HAP-1 (cell line): Measurements from ENCODE around the gene CAT.
A peak's percentile ranks its signal among the peaks of the same experiment; 100 is the strongest.

ENCODE experiments used
- DNase-seq, 2 experiments: peaks; one replicate each; pipeline ENCODE4 v3.0.0-alpha.2; 2016 to 2020; ENCODE audit warnings: low spot score in 2 of 2
- H3K27me3 ChIP-seq: fragments of 250-450 bp; sonication (Bioruptor Pico); 2 replicates; pipeline ENCODE4 v1.5.1; 2020; ENCODE audit warnings: low read depth, mild to moderate bottlenecking, moderate library complexity
- H3K36me3 ChIP-seq: fragments of 250-450 bp; sonication (Bioruptor Pico); replicated peaks from 2 replicates; pipeline ENCODE4 v1.5.1; 2020; ENCODE audit warnings: mild to moderate bottlenecking
- H3K4me1 ChIP-seq: fragments of 250-450 bp; sonication (Bioruptor Pico); 2 replicates; pipeline ENCODE4 v1.5.1; 2020; ENCODE audit warnings: mild to moderate bottlenecking
- H3K4me3 ChIP-seq: fragments of 250-450 bp; sonication (Bioruptor Pico); 2 replicates; pipeline ENCODE4 v1.5.1; 2020; ENCODE audit warnings: mild to moderate bottlenecking, moderate library complexity
- H3K9me3 ChIP-seq: fragments of 250-450 bp; sonication (Bioruptor Pico); 2 replicates; pipeline ENCODE4 v1.5.1; 2020; ENCODE audit warnings: mild to moderate bottlenecking, moderate library complexity
- in situ Hi-C: fragments of 300-500 bp; cut with MboI; formaldehyde crosslinking; loops from 3 replicates; pipeline ENCODE4 v1.14.3; 2020; ENCODE audit warnings: low sequenced_read_pairs, inconsistent platforms, mixed read lengths

CAT gene

DNA sequence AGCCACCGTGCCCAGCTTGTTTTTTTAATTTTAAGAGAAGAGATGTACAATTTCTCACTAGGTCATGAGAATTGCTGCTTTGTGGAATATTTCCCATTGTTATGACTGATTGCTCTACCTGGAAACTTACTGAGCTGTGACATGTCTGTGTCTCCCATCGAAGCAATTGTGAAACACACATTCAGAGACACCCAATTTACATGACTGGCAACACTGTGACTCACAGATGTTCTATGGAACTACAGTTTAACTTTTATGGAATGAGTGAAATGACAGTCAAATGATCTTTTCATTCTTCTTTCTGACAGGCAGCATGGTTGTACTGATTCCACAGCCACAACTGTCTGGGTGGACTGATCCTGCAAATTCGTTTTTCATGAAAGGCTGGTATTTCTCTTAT is 42.6 kb downstream of the CAT start:
- in situ Hi-C loops = loop anchor here (10.0 to 25.0 kb wide), 2 partner anchors 327 to 644 kb away; no protein-coding TSS in a partner anchor
- H3K4me1 ChIP-seq = peaks cover 7% of the 10 kb centered on the region
- H3K27me3 ChIP-seq = no peaks in the 10 kb centered on the region
- no peak for DNase-seq
- no peak overlapping the region for H3K4me3 ChIP-seq
- H3K9me3 ChIP-seq = no peaks in the 10 kb centered on the region
- H3K36me3 ChIP-seq = no peaks in the 10 kb centered on the region

DNA sequence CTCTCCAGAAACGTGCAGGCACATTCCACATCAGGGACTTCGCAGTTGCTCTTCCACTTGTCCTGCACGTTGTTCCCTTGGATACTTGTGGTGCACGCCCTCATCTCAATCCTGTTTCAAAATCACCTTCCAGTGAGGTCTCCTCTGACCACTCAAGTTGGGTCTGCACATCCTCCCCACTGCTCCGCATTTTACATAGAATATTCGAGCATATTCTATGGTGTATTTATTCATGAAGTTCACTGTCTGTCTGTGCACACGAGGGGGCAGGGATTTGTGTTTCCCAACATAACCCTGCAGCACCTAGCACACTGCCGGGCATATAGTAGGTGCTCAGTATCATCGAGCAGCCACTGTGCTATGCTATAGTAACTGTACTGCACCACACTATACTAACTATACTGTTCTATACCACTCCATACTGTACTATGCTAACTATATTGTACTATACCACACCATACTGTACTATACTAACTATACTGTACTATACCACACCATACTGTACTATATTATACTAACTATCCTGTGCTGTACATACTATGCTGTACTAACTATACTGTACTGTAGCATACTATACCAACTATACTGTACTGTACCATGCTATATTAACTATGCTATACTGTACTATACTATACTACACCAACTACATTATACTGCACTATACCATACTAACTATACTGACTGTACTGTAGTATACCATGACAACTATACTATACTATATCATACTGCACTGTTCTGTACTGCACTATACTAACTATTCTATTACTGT is 44.6 kb downstream of the CAT start:
- no peak for DNase-seq
- H3K4me3 ChIP-seq = no peak overlapping the region
- H3K9me3 ChIP-seq = no peaks in the 10 kb centered on the region
- in situ Hi-C loops = loop anchor here (10.0 to 25.0 kb wide), 2 partner anchors 328 to 646 kb away; no protein-coding TSS in a partner anchor
- H3K27me3 ChIP-seq = no peaks in the 10 kb centered on the region
- H3K4me1 ChIP-seq = peaks cover 7% of the 10 kb centered on the region
- H3K36me3 ChIP-seq = no peaks in the 10 kb centered on the region

DNA sequence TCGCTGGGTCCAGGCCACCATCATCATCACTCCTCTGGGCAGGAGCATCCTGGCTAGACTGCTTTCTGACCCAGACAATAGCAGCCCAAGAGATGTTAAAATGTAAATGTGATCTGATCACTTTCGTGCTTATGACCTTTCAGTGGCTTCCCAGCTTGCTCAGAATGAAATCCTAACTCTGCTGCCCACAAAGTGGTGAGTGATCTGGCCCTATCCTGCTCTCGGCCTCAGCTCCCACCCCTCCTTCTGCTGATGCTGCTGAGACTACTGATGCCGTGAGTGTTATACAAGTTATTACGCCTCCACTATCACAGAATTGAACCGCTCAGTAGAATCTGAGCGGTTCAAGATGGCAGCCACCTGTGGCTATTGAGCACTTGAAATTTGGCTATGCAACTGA is 48.7 kb downstream of the CAT start:
- no peaks in the 10 kb centered on the region for H3K9me3 ChIP-seq
- H3K36me3 ChIP-seq = no peaks in the 10 kb centered on the region
- in situ Hi-C loops = loop anchor here (10.0 to 25.0 kb wide), 2 partner anchors 333 to 650 kb away; no protein-coding TSS in a partner anchor
- no peaks in the 10 kb centered on the region for H3K4me1 ChIP-seq
- no peak overlapping the region for H3K4me3 ChIP-seq
- DNase-seq = no peak
- no peaks in the 10 kb centered on the region for H3K27me3 ChIP-seq

DNA sequence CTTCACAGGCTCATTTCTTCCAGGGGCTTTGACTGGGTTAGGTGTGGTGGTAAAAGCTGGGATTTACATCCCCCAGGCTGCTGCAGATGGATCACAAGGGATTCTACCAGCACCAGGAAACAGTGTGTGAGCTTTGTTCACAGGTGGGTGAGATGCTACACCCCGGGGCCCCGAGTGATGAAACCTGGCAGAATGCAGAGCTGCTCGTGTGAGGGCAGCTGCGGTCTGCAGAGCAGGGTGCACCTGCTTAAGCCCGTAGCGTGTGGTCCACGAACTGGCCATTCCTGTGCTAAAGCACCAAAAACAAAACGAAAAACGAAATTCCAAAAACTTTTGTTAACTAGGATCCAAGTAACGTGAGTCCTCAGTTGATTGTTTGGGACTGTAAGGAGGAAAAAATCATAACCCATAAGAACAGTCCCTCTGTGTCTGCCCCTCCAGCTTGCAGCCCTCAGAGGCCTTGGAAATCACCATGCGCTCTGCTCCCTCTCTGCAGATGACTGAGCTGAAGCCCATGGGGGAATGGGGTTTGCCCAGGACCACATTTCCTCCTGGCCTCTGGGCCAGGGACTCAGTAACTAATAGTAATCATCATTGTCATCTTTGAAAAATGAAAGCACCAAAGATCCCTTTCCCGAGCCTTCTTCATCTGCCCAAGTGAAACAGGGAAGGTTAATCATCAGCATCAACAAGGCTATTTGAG is 50.3 kb downstream of the CAT start:
- Histone ChIP-seq H3K9me3 (no peaks in the 10 kb centered on the region), H3K27me3 (no peaks in the 10 kb centered on the region)
- in situ Hi-C loops = loop anchor here (10.0 to 25.0 kb wide), 2 partner anchors 334 to 652 kb away; no protein-coding TSS in a partner anchor

DNA sequence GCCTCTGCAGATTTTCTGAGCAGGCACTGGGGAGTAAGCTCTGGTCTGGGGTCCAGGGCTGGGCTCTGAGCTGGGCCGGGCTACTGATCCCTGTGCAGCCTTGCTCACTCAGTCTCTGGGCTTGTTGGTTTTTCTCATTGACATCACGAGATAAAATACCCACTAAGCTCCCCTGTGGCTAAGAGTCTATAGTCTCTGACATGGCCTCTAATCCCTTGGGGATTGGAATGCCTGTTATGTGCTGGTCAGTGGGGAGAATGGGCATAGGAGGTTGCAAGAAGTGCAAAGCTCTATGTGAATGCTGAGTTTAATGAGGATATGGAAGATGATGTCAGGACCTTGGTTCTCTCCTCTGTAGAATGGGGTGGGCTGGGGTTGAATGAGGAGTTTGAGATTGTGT is 51.6 kb downstream of the CAT start:
- H3K36me3 ChIP-seq = no peaks in the 10 kb centered on the region
- in situ Hi-C loops = loop anchor here (25.0 kb wide), 1 partner anchor 653 kb away; no protein-coding TSS in a partner anchor
- no peaks in the 10 kb centered on the region for H3K27me3 ChIP-seq
- H3K4me3 ChIP-seq = no peak overlapping the region
- no peaks in the 10 kb centered on the region for H3K9me3 ChIP-seq
- no peak for DNase-seq
- H3K4me1 ChIP-seq = no peaks in the 10 kb centered on the region

More for the DNA sequence above, 50.3 kb downstream of the CAT start:
- Histone ChIP-seq H3K4me3 (no peak overlapping the region), H3K36me3 (no peaks in the 10 kb centered on the region), H3K4me1 (no peaks in the 10 kb centered on the region)
- DNase-seq = no peak

DNA sequence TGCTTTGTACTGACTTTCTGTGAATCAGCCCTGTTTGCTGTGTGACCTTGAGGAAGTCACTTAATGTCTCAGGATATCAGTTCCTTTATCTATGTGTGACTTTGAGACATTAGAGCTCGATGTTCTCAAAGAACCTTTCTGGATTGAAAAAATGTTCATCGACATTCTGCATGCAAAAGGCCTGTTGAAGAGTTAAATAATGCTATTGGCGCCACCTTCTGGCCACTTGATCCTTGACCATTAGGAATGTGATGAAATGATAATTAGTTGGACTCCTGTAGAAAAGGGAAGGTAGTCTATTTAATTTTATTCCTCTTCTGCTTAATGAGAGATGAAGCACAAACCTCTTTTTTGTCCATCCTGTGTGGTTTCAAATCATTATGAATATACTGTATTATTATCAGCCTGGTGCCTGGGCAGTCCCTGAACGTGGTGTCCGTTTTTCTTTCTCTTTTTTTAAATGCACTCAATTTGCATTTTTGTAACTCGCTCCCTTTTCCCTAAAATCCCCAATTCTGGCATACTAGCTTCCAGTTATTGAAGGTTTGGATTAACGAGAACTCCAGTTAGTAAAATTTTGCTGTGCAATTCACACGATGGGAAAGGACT is 54.2 kb downstream of the CAT start:
- Histone ChIP-seq H3K36me3 (no peaks in the 10 kb centered on the region), H3K4me1 (no peaks in the 10 kb centered on the region; the same call in 1 of the 2 replicates), H3K4me3 (no peak overlapping the region), H3K9me3 (no peaks in the 10 kb centered on the region), H3K27me3 (no peaks in the 10 kb centered on the region)
- DNase-seq = peak; percentile 79 to 81
- in situ Hi-C loops = loop anchor here (25.0 kb wide), 1 partner anchor 656 kb away; no protein-coding TSS in a partner anchor

DNA sequence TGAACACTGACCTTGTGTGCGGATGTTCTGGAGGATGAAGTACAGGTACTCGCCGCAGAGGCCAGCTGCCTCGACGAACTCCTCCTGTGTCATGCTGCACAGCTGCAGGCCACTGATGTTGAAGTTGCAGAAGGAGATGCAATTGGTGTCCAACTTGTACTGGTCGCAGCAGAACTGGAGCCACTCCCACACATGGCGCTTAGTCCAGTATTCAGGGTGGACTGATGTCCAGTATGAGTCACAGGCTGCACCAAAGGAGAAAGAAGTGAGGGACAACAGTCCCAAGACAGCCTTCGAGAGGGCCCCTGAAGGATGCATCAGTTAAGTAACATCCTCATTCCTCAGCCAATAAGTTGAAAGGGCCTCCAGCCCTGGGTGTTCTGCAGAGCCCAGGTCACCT is 54.7 kb downstream of the CAT start:
- no peak overlapping the region for H3K4me3 ChIP-seq
- no peaks in the 10 kb centered on the region for H3K27me3 ChIP-seq
- in situ Hi-C loops = loop anchor here (25.0 kb wide), 1 partner anchor 656 kb away; no protein-coding TSS in a partner anchor
- H3K36me3 ChIP-seq = no peaks in the 10 kb centered on the region
- no peaks in the 10 kb centered on the region for H3K9me3 ChIP-seq
- DNase-seq = no peak
- H3K4me1 ChIP-seq = no peaks in the 10 kb centered on the region; the same call in 1 of the 2 replicates

DNA sequence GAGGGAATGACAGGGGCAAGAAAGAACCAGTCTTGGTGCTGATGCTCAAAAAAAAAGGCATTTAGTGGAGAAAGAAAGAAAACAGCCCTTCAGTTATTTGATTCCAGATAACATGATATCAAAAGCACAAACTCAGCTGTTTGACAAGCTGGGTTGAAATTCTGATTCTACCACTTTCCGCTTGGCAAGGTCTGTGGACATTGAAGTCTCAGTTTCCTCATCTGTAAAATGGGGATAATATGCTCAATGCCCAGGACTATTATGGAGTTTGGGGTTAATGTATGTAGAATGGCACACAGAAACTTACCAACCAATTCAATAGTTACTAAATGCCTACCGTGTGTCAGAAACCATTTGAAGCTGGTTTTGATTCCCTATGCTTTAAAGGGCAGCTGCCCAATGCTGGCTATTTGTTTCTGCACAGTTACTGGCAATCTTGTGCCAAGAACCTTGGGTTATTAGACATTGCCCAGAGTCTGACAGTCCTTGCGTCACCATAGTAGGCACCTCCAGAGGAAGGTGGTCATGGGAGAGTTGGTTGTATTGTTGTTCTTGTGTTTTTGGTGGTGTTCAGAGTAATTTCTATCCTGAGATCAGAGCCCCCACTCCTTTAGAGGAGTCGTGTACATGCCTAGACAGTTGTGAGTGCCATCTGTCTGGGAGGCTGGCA is 55.3 kb downstream of the CAT start:
- no peaks in the 10 kb centered on the region for H3K9me3 ChIP-seq
- no peaks in the 10 kb centered on the region; the same call in 1 of the 2 replicates for H3K4me1 ChIP-seq
- no peaks in the 10 kb centered on the region for H3K36me3 ChIP-seq
- H3K4me3 ChIP-seq = no peak overlapping the region
- in situ Hi-C loops = loop anchor here (25.0 kb wide), 1 partner anchor 657 kb away; no protein-coding TSS in a partner anchor
- DNase-seq = no peak
- H3K27me3 ChIP-seq = no peaks in the 10 kb centered on the region

DNA sequence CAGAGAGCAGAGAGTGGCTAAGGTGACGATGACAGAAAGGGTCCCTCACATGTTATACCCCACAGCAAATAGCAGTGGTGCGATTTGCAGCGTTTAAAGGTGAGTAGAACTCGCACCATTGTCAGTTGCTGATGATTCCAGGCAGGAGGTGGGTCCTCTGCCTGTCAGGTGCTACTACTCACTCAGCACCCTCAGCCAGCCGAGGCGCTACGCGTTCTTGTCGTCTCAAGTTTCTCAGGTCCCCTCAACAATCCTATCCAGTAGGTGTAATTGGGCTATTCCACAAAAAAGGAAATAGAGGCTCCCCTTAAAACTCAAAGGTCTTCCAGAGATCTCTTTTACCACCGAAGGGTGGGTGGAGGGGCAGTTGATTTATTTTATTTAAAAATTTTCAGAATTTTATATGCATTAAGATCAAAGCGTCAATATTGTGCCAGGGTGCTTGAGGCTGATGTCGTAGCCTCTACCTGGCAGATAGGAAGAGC is 56.5 kb downstream of the CAT start:
- no peaks in the 10 kb centered on the region; the same call in 1 of the 2 replicates for H3K4me1 ChIP-seq
- in situ Hi-C loops = loop anchor here (25.0 kb wide), 1 partner anchor 658 kb away; no protein-coding TSS in a partner anchor
- no peak for DNase-seq
- H3K27me3 ChIP-seq = no peaks in the 10 kb centered on the region
- no peak overlapping the region for H3K4me3 ChIP-seq
- no peaks in the 10 kb centered on the region for H3K36me3 ChIP-seq
- H3K9me3 ChIP-seq = no peaks in the 10 kb centered on the region

DNA sequence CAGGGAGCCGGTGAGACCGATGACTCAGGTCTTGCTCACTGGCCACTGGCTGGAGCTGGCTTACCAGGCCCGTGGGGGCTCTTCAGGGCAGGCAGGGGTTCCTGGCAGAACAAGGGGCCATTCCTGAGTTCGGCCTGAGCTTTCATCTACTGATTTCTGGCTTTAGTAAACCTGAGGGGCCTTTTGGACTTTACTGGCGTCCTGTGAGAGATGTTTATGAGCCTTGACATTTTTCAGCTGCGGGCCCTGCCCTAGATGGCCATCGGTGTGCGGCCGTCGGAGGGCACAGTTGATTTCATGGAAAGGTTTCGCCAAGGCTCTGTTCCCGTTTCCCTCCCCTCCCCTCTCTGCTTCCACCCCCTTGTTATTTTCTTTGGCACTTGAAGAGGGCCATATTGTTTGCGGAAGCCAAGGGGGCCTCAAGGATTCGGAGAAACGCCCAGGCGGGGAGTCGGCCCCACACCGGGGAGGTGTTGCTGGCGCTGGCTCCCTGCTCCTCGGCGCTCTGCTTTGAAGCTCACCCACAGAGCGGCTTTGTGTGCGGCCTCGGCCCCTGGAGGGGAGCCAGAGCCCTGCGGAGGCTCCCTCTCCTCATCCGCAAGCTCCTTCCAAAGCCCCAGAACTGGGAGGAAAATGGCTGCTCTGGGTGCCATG is 57.1 kb downstream of the CAT start:
- Histone ChIP-seq H3K4me3 (no peak overlapping the region), H3K27me3 (no peaks in the 10 kb centered on the region), H3K36me3 (no peaks in the 10 kb centered on the region), H3K9me3 (no peaks in the 10 kb centered on the region), H3K4me1 (no peaks in the 10 kb centered on the region; the same call in 1 of the 2 replicates)
- no peak for DNase-seq
- in situ Hi-C loops = loop anchor here (25.0 kb wide), 1 partner anchor 659 kb away; no protein-coding TSS in a partner anchor

DNA sequence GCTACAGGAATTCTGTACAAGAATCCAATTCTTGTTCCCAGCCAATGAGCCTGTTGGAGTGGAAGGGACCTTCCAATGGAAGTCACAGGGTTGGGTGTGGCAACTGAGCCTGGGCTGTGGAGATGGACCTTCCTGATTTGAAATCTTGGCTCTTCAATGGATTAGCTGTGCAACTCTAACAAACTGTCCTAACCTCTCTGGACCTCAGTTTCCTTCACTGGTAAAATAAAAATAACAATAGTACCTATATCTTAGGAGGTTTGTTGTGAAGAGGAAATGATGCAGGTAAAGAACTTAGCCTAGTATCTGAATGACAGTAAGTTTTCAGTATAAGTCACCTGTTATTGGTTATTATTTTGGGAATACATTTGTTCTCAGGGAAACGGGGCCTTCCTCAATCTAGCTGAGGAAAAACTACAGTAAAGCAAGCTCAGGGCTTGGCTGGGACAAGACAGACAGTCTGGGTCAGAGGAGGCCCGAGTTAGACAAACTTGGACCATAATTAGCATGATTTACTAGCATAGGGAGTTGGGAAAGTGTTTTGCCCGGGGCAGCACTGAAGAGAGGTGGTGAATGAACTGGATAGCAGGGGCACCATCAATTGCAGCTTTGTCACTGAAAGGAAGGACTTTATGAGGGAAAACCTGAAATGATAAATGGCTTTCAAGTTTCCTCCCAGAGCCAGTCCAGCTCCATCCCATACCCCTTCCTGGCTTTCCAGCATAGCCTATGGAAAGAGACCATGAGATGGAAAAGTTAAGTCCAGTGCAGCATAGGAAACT is 61.2 kb downstream of the CAT start:
- Histone ChIP-seq H3K4me1 (no peaks in the 10 kb centered on the region; the same call in 1 of the 2 replicates), H3K4me3 (no peak overlapping the region), H3K27me3 (no peaks in the 10 kb centered on the region), H3K9me3 (no peaks in the 10 kb centered on the region), H3K36me3 (no peaks in the 10 kb centered on the region)
- in situ Hi-C loops = loop anchor here (25.0 kb wide), 1 partner anchor 663 kb away; no protein-coding TSS in a partner anchor
- no peak for DNase-seq

DNA sequence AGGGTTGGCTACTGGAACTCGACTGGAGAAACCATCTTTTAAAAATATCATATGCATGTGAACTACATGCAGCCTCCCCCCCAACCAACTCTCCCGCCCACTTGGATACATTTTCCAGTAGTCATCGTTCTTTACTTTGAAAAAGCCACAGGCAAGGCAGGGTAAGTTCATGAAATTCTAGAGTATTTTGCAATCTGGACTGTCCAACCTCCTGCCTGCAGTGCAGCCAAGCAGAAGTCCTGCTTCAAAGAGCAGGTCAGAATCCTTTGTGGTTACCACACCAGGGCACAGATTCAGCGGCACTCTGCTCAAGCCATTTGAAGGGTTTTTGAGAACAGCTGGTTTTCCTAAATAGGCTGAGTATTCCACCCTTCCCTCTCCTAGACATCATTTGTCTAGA is 62.8 kb downstream of the CAT start:
- no peaks in the 10 kb centered on the region for H3K9me3 ChIP-seq
- no peak for DNase-seq
- H3K27me3 ChIP-seq = no peaks in the 10 kb centered on the region
- in situ Hi-C loops = no loop called here
- no peaks in the 10 kb centered on the region; the same call in 1 of the 2 replicates for H3K4me1 ChIP-seq
- no peak overlapping the region for H3K4me3 ChIP-seq
- no peaks in the 10 kb centered on the region for H3K36me3 ChIP-seq
